GM23338 (cell line): ENCODE measurements around the gene PLCD3. TPM values are rescaled to one million over a fixed set of nuclear protein-coding genes. Genes with fewer than 3 reads are reported as not detected.

Source experiments
- ATAC-seq: fragments of 200-7000 bp; cut with Tn5 transposase; 3 replicates; pipeline ENCODE4 v1.9.1; 2020
- DNase-seq: peaks from one replicate; pipeline ENCODE4 v3.0.0-alpha.2; 2015; ENCODE audit warnings: low spot score
- H2AFZ ChIP-seq: fragments of 200-600 bp; sonication (generic); 2 replicates; pipeline ENCODE4 v1.8.0; 2016; ENCODE audit warnings: antibody characterized with exemption, mild to moderate bottlenecking, moderate library complexity
- H3F3A ChIP-seq: fragments of 200-600 bp; sonication (generic); replicated peaks from 2 replicates; pipeline ENCODE4 v1.8.0; 2017; ENCODE audit warnings: antibody characterized with exemption, mixed run types, low read depth
- H3K27ac ChIP-seq: fragments of 200-600 bp; sonication (generic); 2 replicates; pipeline ENCODE4 v1.6.1; 2016; ENCODE audit warnings: low read depth
- H3K27me3 ChIP-seq: fragments of 200-600 bp; sonication (generic); 2 replicates; pipeline ENCODE4 v1.8.0; 2016; ENCODE audit warnings: mild to moderate bottlenecking, mixed run types, moderate library complexity; ENCODE audit not compliant: insufficient read depth
- H3K36me3 ChIP-seq: fragments of 200-600 bp; sonication (generic); 2 replicates; pipeline ENCODE4 v1.8.0; 2016; ENCODE audit warnings: mild to moderate bottlenecking; ENCODE audit not compliant: insufficient read depth
- H3K4me1 ChIP-seq: fragments of 200-600 bp; sonication (generic); 2 replicates; pipeline ENCODE4 v1.8.0; 2016; ENCODE audit warnings: mild to moderate bottlenecking, moderate library complexity; ENCODE audit not compliant: insufficient read depth
- H3K4me2 ChIP-seq: fragments of 200-600 bp; sonication (generic); 2 replicates; pipeline ENCODE4 v1.7.1; 2017; ENCODE audit warnings: mixed run types
- H3K4me3 ChIP-seq: fragments of 200-600 bp; sonication (generic); 2 replicates; pipeline ENCODE4 v1.6.1; 2016; ENCODE audit warnings: mixed run types
- H3K79me2 ChIP-seq: fragments of 200-600 bp; sonication (generic); replicated peaks from 2 replicates; pipeline ENCODE4 v1.8.0; 2017; ENCODE audit warnings: mild to moderate bottlenecking; ENCODE audit not compliant: insufficient read depth
- H3K9me2 ChIP-seq: fragments of 200-600 bp; sonication (generic); 2 replicates; pipeline ENCODE4 v1.8.0; 2017; ENCODE audit not compliant: insufficient read depth
- H4K20me1 ChIP-seq: fragments of 200-600 bp; sonication (generic); replicated peaks from 2 replicates; pipeline ENCODE4 v1.8.0; 2017; ENCODE audit warnings: mild to moderate bottlenecking; ENCODE audit not compliant: insufficient read depth
- H3K27ac Mint-ChIP-seq: 2 replicates; pipeline ENCODE4 v1.8.0; 2020; ENCODE audit warnings: inconsistent platforms, mild to moderate bottlenecking, moderate library complexity, mixed read lengths
- H3K27me3 Mint-ChIP-seq: 3 replicates; pipeline ENCODE4 v1.8.0; 2022; ENCODE audit warnings: low read depth, mild to moderate bottlenecking, moderate library complexity, mixed read lengths, inconsistent platforms; ENCODE audit not compliant: insufficient read depth, poor library complexity
- H3K36me3 Mint-ChIP-seq: 3 replicates; pipeline ENCODE4 v1.8.0; 2021; ENCODE audit warnings: low read depth, mild to moderate bottlenecking, inconsistent platforms, moderate library complexity, mixed read lengths
- H3K4me1 Mint-ChIP-seq: 3 replicates; pipeline ENCODE4 v1.8.0; 2020; ENCODE audit warnings: mild to moderate bottlenecking, inconsistent platforms, mixed read lengths
- H3K4me3 Mint-ChIP-seq: 3 replicates; pipeline ENCODE4 v1.8.0; 2021; ENCODE audit warnings: moderate library complexity, mild to moderate bottlenecking, inconsistent platforms, mixed read lengths
- H3K9me3 Mint-ChIP-seq: 3 replicates; pipeline ENCODE4 v1.8.0; 2020; ENCODE audit warnings: moderate library complexity, mild to moderate bottlenecking, inconsistent platforms, mixed read lengths
- CREB1 ChIP-seq: fragments of 250-450 bp; sonication (Bioruptor Pico); IDR thresholded peaks from 2 replicates; pipeline ENCODE4 v1.5.0; 2020; ENCODE audit warnings: low read depth, mild to moderate bottlenecking, moderate library complexity
- CTCF ChIP-seq, 2 experiments: fragments of 200-600 bp in 1 of 2; sonication (generic) in 1 of 2; conservative IDR thresholded peaks; 2 replicates each; pipeline versions ENCODE4 v1.5.1 to v1.6.1; 2016 to 2017; ENCODE audit warnings: antibody characterized with exemption in 2 of 2, low read depth in 2 of 2, mild to moderate bottlenecking in 2 of 2, moderate library complexity in 1 of 2
- ETS1 ChIP-seq: IDR thresholded peaks from 2 replicates; pipeline ENCODE4 v1.6.1; 2016; ENCODE audit warnings: antibody characterized with exemption
- EZH2 ChIP-seq: fragments of 200-600 bp; sonication (generic); IDR thresholded peaks from one replicate; pipeline ENCODE4 v1.8.0; 2017; ENCODE audit warnings: antibody characterized with exemption, mild to moderate bottlenecking, low read depth; ENCODE audit not compliant: unreplicated experiment
- EZH2phosphoT487 ChIP-seq: fragments of 200-600 bp; sonication (generic); IDR thresholded peaks from one replicate; pipeline ENCODE4 v1.8.1; 2018; ENCODE audit warnings: antibody characterized with exemption; ENCODE audit not compliant: unreplicated experiment
- JUNB ChIP-seq: IDR thresholded peaks from one replicate; pipeline ENCODE4 v1.6.1; 2016; ENCODE audit warnings: antibody characterized with exemption; ENCODE audit not compliant: unreplicated experiment
- NANOG ChIP-seq: IDR thresholded peaks from 2 replicates; pipeline ENCODE4 v1.6.1; 2016; ENCODE audit warnings: antibody characterized with exemption, borderline replicate concordance
- POLR2AphosphoS5 ChIP-seq: IDR thresholded peaks from 2 replicates; pipeline ENCODE4 v1.6.1; 2016; ENCODE audit warnings: antibody characterized with exemption, low read depth
- REST ChIP-seq: IDR thresholded peaks from one replicate; pipeline ENCODE4 v1.6.1; 2018; ENCODE audit warnings: antibody characterized with exemption; ENCODE audit not compliant: unreplicated experiment
- STAT1 ChIP-seq: IDR thresholded peaks from one replicate; pipeline ENCODE4 v1.6.1; 2016; ENCODE audit warnings: antibody characterized with exemption; ENCODE audit not compliant: unreplicated experiment
- ZNF114 ChIP-seq: fragments of 250-450 bp; sonication (Bioruptor Pico); IDR thresholded peaks from 2 replicates; pipeline ENCODE4 v1.5.0; 2020; ENCODE audit warnings: mild to moderate bottlenecking, moderate library complexity
- ZNF331 ChIP-seq: fragments of 250-450 bp; sonication (Bioruptor Pico); IDR thresholded peaks from 2 replicates; pipeline ENCODE4 v1.5.0; 2020; ENCODE audit warnings: low read depth, mild to moderate bottlenecking, moderate library complexity
- ZNF462 ChIP-seq: fragments of 250-450 bp; sonication (Bioruptor Pico); IDR thresholded peaks from 2 replicates; pipeline ENCODE4 v1.5.0; 2020; ENCODE audit warnings: mild to moderate bottlenecking, moderate library complexity
- polyA plus RNA-seq: library from polyadenylated mRNA; unstranded; fragments of >200 nt; fragmentation: Nextera tagmentation; extraction: Ambion mirVana; gene quantifications from 2 replicates; pipeline ENCODE4 v1.2.1, GENCODE V29; 2016
- total RNA-seq: library from RNA; depleted of rRNA; stranded (reverse); fragments of >200 nt; shearing (Covaris generic); gene quantifications from 2 replicates; pipeline ENCODE4 v1.2.3, GENCODE V29; 2014

Gene PLCD3
- total and polyA plus RNA-seq, 2 experiments from 2014 or later = 3.0 to 32.1 TPM

GRCh38 chr17:45132320-45132571 is at the start of gene PLCD3 (continued):
- no peak for TF ChIP-seq STAT1

GRCh38 chr17:45177563-45177962 is 45.2 kb upstream of the PLCD3 start:
- no peak overlapping the region for H3K27ac Mint-ChIP-seq
- Histone ChIP-seq H3K36me3 (no peaks in the 10 kb centered on the region), H3K27me3 (no peaks in the 10 kb centered on the region), H3K79me2 (no peaks in the 10 kb centered on the region), H2AFZ (no peak overlapping the region), H4K20me1 (no peaks in the 10 kb centered on the region), H3K4me1 (peaks cover 12% of the 10 kb centered on the region), H3K27ac (no peak overlapping the region), H3K9me2 (no peaks in the 10 kb centered on the region), H3F3A (no peaks in the 10 kb centered on the region), H3K4me3 (no peak overlapping the region), H3K4me2 (no peak overlapping the region)
- no peak overlapping the region for H3K4me3 Mint-ChIP-seq
- peaks cover 9% of the 10 kb centered on the region for H3K4me1 Mint-ChIP-seq
- no peak for DNase-seq
- no peak for ATAC-seq
- H3K36me3 Mint-ChIP-seq = no peaks in the 10 kb centered on the region
- peaks cover 2% of the 10 kb centered on the region; the same call in 1 of the 3 replicates for H3K9me3 Mint-ChIP-seq
- TF ChIP-seq STAT1 = no peak
- TF ChIP-seq ZNF462 (CRISPR knock-in tag) = no peak
- no peak for TF ChIP-seq NANOG
- TF ChIP-seq ETS1 = no peak
- no peak for TF ChIP-seq REST
- TF ChIP-seq EZH2 = no peak
- no peak for TF ChIP-seq EZH2phosphoT487
- no peak for TF ChIP-seq ZNF114 (CRISPR knock-in tag)
- no peak for TF ChIP-seq POLR2AphosphoS5
- TF ChIP-seq CREB1 (CRISPR knock-in tag) = no peak
- no peak for TF ChIP-seq JUNB
- TF ChIP-seq ZNF331 (CRISPR knock-in tag) = no peak
- TF ChIP-seq CTCF (conservative IDR thresholded peaks at IDR 0.05; ENCODE audit: low read depth in 2 of 2) = no peak
- peaks cover 17% of the 10 kb centered on the region for H3K27me3 Mint-ChIP-seq
